Liver (tissue), 3 donors: ENCODE results near the gene RBM18.

Experiments used
- ATF3 ChIP-seq: IDR thresholded peaks from 2 replicates; pipeline ENCODE4 v1.6.1; 2016; ENCODE audit warnings: antibody characterized with exemption
- JUND ChIP-seq, 2 donors: IDR thresholded peaks; 2 replicates each; pipeline ENCODE4 v1.6.1; 2016; ENCODE audit warnings: antibody characterized with exemption in 2 of 2
- TAF1 ChIP-seq: conservative IDR thresholded peaks from 2 replicates; pipeline ENCODE4 v1.6.1; 2016; ENCODE audit warnings: antibody characterized with exemption, mild to moderate bottlenecking
- TF ChIP-seq, protein P1 (sequence below): fragments of 150-350 bp; IDR thresholded peaks from 2 replicates; pipeline ENCODE4 v1.5.1; 2017; ENCODE audit warnings: improper control_type of control experiment, low read depth, low read length; ENCODE audit not compliant: missing input control
- TF ChIP-seq, protein P2 (sequence below): IDR thresholded peaks from 2 replicates; pipeline ENCODE4 v1.6.1; 2016; ENCODE audit warnings: antibody characterized with exemption, mild to moderate bottlenecking
- donor health status: healthy.
- donor health status: healthy.

DNA sequence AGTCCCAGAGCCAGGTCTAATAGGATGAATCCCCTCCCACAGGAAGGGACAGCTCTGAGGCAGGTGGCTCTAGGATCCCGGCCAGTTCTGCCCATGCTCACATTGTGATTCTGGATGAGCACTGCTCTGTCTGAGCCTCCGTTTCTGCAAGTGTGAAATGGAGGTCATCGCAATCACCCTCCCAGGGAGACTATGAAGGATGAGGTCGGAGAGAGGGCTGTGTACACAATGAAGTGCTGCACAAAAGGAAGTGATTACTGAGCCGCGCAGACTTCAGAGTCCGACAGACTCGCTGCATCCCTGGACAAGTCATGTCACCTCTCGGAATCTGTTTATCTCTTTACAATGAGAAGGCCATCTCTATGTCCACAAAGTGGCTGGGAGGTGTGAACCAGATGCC lies 57.5 kb downstream of the RBM18 start:
- TF ChIP-seq, protein P1, sequence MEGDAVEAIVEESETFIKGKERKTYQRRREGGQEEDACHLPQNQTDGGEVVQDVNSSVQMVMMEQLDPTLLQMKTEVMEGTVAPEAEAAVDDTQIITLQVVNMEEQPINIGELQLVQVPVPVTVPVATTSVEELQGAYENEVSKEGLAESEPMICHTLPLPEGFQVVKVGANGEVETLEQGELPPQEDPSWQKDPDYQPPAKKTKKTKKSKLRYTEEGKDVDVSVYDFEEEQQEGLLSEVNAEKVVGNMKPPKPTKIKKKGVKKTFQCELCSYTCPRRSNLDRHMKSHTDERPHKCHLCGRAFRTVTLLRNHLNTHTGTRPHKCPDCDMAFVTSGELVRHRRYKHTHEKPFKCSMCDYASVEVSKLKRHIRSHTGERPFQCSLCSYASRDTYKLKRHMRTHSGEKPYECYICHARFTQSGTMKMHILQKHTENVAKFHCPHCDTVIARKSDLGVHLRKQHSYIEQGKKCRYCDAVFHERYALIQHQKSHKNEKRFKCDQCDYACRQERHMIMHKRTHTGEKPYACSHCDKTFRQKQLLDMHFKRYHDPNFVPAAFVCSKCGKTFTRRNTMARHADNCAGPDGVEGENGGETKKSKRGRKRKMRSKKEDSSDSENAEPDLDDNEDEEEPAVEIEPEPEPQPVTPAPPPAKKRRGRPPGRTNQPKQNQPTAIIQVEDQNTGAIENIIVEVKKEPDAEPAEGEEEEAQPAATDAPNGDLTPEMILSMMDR, result no peak
- TF ChIP-seq, protein P2, sequence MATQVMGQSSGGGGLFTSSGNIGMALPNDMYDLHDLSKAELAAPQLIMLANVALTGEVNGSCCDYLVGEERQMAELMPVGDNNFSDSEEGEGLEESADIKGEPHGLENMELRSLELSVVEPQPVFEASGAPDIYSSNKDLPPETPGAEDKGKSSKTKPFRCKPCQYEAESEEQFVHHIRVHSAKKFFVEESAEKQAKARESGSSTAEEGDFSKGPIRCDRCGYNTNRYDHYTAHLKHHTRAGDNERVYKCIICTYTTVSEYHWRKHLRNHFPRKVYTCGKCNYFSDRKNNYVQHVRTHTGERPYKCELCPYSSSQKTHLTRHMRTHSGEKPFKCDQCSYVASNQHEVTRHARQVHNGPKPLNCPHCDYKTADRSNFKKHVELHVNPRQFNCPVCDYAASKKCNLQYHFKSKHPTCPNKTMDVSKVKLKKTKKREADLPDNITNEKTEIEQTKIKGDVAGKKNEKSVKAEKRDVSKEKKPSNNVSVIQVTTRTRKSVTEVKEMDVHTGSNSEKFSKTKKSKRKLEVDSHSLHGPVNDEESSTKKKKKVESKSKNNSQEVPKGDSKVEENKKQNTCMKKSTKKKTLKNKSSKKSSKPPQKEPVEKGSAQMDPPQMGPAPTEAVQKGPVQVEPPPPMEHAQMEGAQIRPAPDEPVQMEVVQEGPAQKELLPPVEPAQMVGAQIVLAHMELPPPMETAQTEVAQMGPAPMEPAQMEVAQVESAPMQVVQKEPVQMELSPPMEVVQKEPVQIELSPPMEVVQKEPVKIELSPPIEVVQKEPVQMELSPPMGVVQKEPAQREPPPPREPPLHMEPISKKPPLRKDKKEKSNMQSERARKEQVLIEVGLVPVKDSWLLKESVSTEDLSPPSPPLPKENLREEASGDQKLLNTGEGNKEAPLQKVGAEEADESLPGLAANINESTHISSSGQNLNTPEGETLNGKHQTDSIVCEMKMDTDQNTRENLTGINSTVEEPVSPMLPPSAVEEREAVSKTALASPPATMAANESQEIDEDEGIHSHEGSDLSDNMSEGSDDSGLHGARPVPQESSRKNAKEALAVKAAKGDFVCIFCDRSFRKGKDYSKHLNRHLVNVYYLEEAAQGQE, result no peak
- TF ChIP-seq JUND (IDR thresholded peaks at IDR 0.05) (no peak), TAF1 (no peak), ATF3 (no peak)
